NCI-H2196 (cell line): ENCODE results near the gene CYP2F1.

Experiments used
- DNase-seq: peaks from one replicate; lab custom pipeline; 2025; ENCODE audit not compliant: unreplicated experiment; lab: John Stamatoyannopoulos, UW

CYP2F1 gene

GRCh38 chr19:41175801-41176777 is 61.9 kb downstream of the CYP2F1 start:
- DNase-seq, result no peak
